Subcutaneous adipose tissue (tissue), 4 donors: ENCODE results near the gene CACNA1E. TPM values are rescaled to one million over a fixed set of nuclear protein-coding genes. Genes with fewer than 3 reads are reported as not detected.

Experiments used
- CTCF ChIP-seq: fragments of 450-650 bp; IDR thresholded peaks from one replicate; pipeline ENCODE4 v1.5.1; 2016; ENCODE audit warnings: low read depth, mild to moderate bottlenecking, control low read depth, antibody characterized with exemption, moderate library complexity
- total RNA-seq, 4 donors: library from RNA; depleted of rRNA; stranded (reverse); fragments of >200 nt; gene quantifications; one replicate each; pipeline ENCODE4 v1.1.0, GENCODE V29; 2016

The CACNA1E gene
- total RNA-seq, 4 donors from 2014 or later = 0.16 to 0.19 TPM; not detected in 2

- no peak for TF ChIP-seq CTCF
Observed at GRCh38 chr1:181541458-181541857, 58.1 kb downstream of the CACNA1E start.

GRCh38 chr1:181541947-181542346, 58.6 kb downstream of the CACNA1E start:
- TF ChIP-seq CTCF = no peak

- no peak for TF ChIP-seq CTCF
Observed at GRCh38 chr1:181545395-181545794, 62.1 kb downstream of the CACNA1E start.

GRCh38 chr1:181548497-181548896, 65.2 kb downstream of the CACNA1E start:
- no peak for TF ChIP-seq CTCF

GRCh38 chr1:181551249-181551648, 67.9 kb downstream of the CACNA1E start:
- no peak for TF ChIP-seq CTCF

GRCh38 chr1:181551754-181552153, 68.4 kb downstream of the CACNA1E start:
- TF ChIP-seq CTCF = no peak

- TF ChIP-seq CTCF = no peak
Observed at GRCh38 chr1:181554465-181554864, 71.1 kb downstream of the CACNA1E start.
